ENCODE results near the gene ANKLE1. TPM values are rescaled to one million over a fixed set of nuclear protein-coding genes. Genes with fewer than 3 reads are reported as not detected.
A peak's percentile ranks its signal among the peaks of the same experiment; 100 is the strongest.

ANKLE1 gene
- polyA plus RNA-seq (ENCODE audit: insufficient read length in 4 of 4): 1 to 10 TPM in 2 of 4 donors, under 1 TPM in 2; 0.86 to 2.3 (median 1.3) TPM

- no peak for DNase-seq (ENCODE audit: low read depth in 4 of 4, low spot score in 2 of 4)
Measured at GRCh38 chr19:17281391-17282304, at the start of gene ANKLE1. Gene ANKLE1 (plus strand): TSS chr19:17281901. CDS start chr19:17281921, 20 bp downstream.

- DNase-seq (ENCODE audit: low read depth in 4 of 4, low spot score in 2 of 4): no peak
Measured at GRCh38 chr19:17232258-17232657, 49.4 kb upstream of the ANKLE1 start.

GRCh38 chr19:17234911-17235299 lies 46.8 kb upstream of the ANKLE1 start:
- no peak for DNase-seq (ENCODE audit: low read depth in 4 of 4, low spot score in 2 of 4)

GRCh38 chr19:17235300-17235970 lies 46.3 kb upstream of the ANKLE1 start:
- DNase-seq (ENCODE audit: low read depth in 4 of 4, low spot score in 2 of 4): peak in 1 of 4 donors; percentile 57

- no peak for DNase-seq (ENCODE audit: low read depth in 4 of 4, low spot score in 2 of 4)
Measured at GRCh38 chr19:17235971-17236777, 45.5 kb upstream of the ANKLE1 start.

- DNase-seq (ENCODE audit: low read depth in 4 of 4, low spot score in 2 of 4): no peak
Measured at GRCh38 chr19:17236811-17237543, 44.7 kb upstream of the ANKLE1 start.

GRCh38 chr19:17237747-17238706 lies 43.7 kb upstream of the ANKLE1 start:
- no peak for DNase-seq (ENCODE audit: low read depth in 4 of 4, low spot score in 2 of 4)

GRCh38 chr19:17240062-17240752 lies 41.5 kb upstream of the ANKLE1 start:
- DNase-seq (ENCODE audit: low read depth in 4 of 4, low spot score in 2 of 4): no peak

GRCh38 chr19:17240826-17241399 lies 40.8 kb upstream of the ANKLE1 start:
- no peak for DNase-seq (ENCODE audit: low read depth in 4 of 4, low spot score in 2 of 4)

GRCh38 chr19:17242431-17243208 lies 39.1 kb upstream of the ANKLE1 start:
- no peak for DNase-seq (ENCODE audit: low read depth in 4 of 4, low spot score in 2 of 4)

- no peak for DNase-seq (ENCODE audit: low read depth in 4 of 4, low spot score in 2 of 4)
Measured at GRCh38 chr19:17243211-17243829, 38.4 kb upstream of the ANKLE1 start.

- DNase-seq (ENCODE audit: low read depth in 4 of 4, low spot score in 2 of 4): no peak
Measured at GRCh38 chr19:17243830-17244617, 37.7 kb upstream of the ANKLE1 start.

- DNase-seq (ENCODE audit: low read depth in 4 of 4, low spot score in 2 of 4): no peak
Measured at GRCh38 chr19:17244618-17245534, 36.8 kb upstream of the ANKLE1 start.

- no peak for DNase-seq (ENCODE audit: low read depth in 4 of 4, low spot score in 2 of 4)
Measured at GRCh38 chr19:17245535-17245984, 36.1 kb upstream of the ANKLE1 start, which contains the start of gene NR2F6. Gene NR2F6 (minus strand): TSS chr19:17245919. CDS start chr19:17245220, 699 bp downstream.
